K562 (cell line): ENCODE results near the gene THAP4.

ENCODE experiments used
- ARID2 ChIP-seq: fragments of 450-650 bp; IDR thresholded peaks from 2 replicates; pipeline ENCODE4 v1.6.1; 2017; ENCODE audit warnings: antibody characterized with exemption, mild to moderate bottlenecking
- CHD4 ChIP-seq: fragments of 200-600 bp; sonication (generic); IDR thresholded peaks from 3 replicates; pipeline ENCODE4 v1.6.1; 2012; ENCODE audit warnings: low read depth, mild to moderate bottlenecking, mixed read lengths, low read length, inconsistent platforms; ENCODE audit not compliant: insufficient read depth, insufficient replicate concordance, poor library complexity, severe bottlenecking
- EGR1 ChIP-seq: fragments of 450-650 bp; conservative IDR thresholded peaks from 2 replicates; pipeline ENCODE4 v1.6.1; 2017; ENCODE audit warnings: mild to moderate bottlenecking
- NFIC ChIP-seq: fragments of 450-650 bp; IDR thresholded peaks from 2 replicates; pipeline ENCODE4 v1.6.1; 2017; ENCODE audit warnings: mild to moderate bottlenecking, inconsistent platforms
- NR3C1 ChIP-seq: sonication (generic); formaldehyde crosslinking; IDR thresholded peaks from 2 replicates; pipeline ENCODE4 v1.8.1; 2022; ENCODE audit warnings: missing genetic modification reagents
- RFX5 ChIP-seq: IDR thresholded peaks from 2 replicates; pipeline ENCODE4 v1.6.1; 2011; ENCODE audit warnings: low read depth, mild to moderate bottlenecking, improper control_type of control experiment, low read length
- TF ChIP-seq, protein P1 (sequence below), 3 experiments: IDR thresholded peaks in 2 of 3; conservative IDR thresholded peaks in 1 of 3; 2 replicates each; pipeline ENCODE4 v1.5.1; 2011 to 2012; ENCODE audit warnings: low read length in 3 of 3, mild to moderate bottlenecking in 3 of 3, control low read depth in 2 of 3, improper control_type of control experiment in 1 of 3, inconsistent platforms in 1 of 3, low read depth in 1 of 3, mixed read lengths in 1 of 3, moderate library complexity in 1 of 3; ENCODE audit not compliant: insufficient read depth in 2 of 3
- TF ChIP-seq, protein P2 (sequence below): fragments of 450-650 bp; IDR thresholded peaks from 2 replicates; pipeline ENCODE4 v1.6.1; 2016; ENCODE audit warnings: missing biosample characterization, missing genetic modification characterization

DNA sequence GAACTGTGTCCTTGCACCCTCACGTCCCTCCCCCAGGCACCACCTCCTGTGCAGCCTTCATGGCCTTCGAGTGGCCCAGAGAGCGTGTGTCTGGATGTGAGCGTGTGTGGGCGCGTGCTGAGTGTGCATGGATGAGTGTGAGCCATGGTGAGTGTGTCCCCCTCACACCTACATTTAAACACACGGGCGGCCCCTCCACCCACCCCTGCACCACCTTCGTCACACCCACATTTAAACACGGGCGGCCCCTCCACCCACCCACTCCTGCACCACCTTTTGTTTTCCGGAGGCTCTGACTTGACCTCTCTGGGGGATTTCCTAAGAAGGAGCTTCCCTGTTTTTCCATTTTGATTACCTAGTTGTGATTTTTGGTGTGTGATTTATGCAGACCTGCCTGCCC, 31.9 kb upstream of the THAP4 start:
- TF ChIP-seq, protein P1, sequence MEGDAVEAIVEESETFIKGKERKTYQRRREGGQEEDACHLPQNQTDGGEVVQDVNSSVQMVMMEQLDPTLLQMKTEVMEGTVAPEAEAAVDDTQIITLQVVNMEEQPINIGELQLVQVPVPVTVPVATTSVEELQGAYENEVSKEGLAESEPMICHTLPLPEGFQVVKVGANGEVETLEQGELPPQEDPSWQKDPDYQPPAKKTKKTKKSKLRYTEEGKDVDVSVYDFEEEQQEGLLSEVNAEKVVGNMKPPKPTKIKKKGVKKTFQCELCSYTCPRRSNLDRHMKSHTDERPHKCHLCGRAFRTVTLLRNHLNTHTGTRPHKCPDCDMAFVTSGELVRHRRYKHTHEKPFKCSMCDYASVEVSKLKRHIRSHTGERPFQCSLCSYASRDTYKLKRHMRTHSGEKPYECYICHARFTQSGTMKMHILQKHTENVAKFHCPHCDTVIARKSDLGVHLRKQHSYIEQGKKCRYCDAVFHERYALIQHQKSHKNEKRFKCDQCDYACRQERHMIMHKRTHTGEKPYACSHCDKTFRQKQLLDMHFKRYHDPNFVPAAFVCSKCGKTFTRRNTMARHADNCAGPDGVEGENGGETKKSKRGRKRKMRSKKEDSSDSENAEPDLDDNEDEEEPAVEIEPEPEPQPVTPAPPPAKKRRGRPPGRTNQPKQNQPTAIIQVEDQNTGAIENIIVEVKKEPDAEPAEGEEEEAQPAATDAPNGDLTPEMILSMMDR (IDR thresholded peaks at IDR 0.05 in 2 of 3, conservative IDR thresholded peaks at IDR 0.05 in 1 of 3; ENCODE audit: insufficient read depth in 2 of 3, low read depth in 1 of 3, low read length in 3 of 3): no peak
- no peak for TF ChIP-seq NFIC
- TF ChIP-seq, protein P2, sequence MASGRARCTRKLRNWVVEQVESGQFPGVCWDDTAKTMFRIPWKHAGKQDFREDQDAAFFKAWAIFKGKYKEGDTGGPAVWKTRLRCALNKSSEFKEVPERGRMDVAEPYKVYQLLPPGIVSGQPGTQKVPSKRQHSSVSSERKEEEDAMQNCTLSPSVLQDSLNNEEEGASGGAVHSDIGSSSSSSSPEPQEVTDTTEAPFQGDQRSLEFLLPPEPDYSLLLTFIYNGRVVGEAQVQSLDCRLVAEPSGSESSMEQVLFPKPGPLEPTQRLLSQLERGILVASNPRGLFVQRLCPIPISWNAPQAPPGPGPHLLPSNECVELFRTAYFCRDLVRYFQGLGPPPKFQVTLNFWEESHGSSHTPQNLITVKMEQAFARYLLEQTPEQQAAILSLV (tag): no peak
- no peak for TF ChIP-seq ARID2
- no peak for TF ChIP-seq CHD4
- TF ChIP-seq EGR1: no peak
- no peak for TF ChIP-seq RFX5
- TF ChIP-seq NR3C1 (CRISPR knock-in tag): no peak
